GM04503 (cell line): ENCODE measurements around the gene METTL3.
A peak's percentile ranks its signal among the peaks of the same experiment; 100 is the strongest.
"Not testable (repeated sequence)": the region's sequence is repeated elsewhere in the genome, so short reads cannot be mapped to it uniquely, and the experiment has no call there.

Experiments
- DNase-seq: peaks from one replicate; pipeline ENCODE4 v3.0.0-alpha.2; 2012; ENCODE audit warnings: low read depth

METTL3 gene

DNA sequence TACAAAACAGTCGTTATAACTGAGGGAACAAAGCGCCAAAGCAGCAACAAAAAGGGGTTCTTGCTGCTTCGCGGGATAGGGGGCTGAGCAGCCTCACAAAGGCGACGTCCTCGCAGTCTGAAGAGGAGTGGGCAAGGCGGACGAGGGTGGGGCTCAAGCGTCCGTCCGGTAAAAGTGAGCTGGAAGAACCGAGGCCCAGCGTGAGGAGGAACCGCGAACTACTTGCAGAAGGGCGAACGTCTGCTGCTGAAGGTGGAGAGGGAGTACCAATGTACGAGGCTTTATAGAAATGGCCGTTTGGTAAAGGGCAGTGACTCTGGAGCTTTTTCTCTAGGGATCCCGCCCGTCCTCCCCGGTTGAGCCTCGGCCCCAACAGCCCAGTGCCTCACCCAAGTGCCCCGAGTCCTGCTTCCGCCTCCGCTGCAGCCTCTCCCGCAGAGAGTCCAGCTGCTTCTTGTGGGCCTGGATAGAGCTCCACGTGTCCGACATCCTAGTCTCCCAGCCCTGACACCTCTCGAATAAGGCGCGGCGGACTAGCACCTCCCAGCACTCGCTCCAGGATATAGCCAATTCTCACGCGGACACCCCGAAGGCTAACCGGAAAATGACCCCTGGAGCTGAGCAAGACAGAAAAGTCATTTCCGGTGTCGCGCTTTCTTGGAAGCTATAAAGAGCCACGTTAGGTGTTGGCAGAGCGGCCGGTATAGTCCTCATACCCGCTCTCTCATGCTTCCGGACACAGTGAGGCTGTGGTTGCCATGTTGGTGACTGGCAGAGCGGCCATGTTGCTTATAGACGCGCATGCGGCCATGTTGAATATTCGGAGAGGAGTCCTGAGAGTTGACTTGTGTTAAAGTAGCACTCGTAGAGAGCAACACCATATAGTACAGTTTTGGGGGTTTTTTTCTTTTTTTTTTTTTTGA lies at the start of gene METTL3:
TSS of gene METTL3 (minus strand) at position 606 of the 923 bp plus-strand sequence. CDS start at position 489, 117 bp downstream.
- peak; percentile 99 for DNase-seq

GRCh38 chr14:21558703-21559170 lies 47.6 kb upstream of the METTL3 start:
- no peak for DNase-seq

DNA sequence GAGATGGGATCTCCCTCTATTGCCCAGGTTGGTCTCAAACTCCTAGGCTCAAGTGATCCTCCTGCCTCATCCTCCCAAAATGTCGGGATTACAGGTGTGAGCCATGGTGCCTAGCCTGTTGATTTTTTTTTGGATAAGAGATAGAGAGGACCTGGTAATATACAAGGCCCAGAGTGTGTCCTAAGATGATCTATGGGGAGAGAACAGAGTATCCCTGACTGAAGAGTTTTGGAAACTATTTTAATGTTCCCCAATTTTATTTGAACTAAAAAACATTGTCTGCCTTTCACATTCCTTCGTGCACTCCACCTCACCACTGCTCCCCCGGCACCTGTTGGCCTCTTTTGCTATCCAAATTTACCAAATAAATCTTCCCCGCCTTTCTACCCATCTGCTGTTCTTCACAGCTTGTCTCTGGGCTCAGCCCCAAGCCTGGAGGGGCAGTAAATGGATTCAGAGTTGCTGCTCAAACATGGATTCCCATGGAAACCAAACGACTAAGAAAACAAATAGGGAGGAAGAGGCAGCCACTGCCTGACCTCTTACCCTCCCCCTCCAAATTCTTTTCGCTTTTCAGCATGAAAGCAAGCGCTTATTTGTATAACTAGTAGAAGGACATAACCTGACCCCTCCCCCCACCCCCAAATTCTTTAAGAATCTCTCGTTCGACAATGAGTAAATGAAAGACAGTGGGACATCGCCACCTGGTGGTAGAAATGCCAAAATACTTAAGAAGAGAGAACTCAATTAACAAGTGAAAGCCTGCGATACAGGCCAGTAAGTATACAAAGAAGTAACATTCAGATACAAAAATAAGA lies 46.2 kb upstream of the METTL3 start:
- DNase-seq = peak; percentile 37

- DNase-seq = no peak
Measured at GRCh38 chr14:21556378-21557083, 45.4 kb upstream of the METTL3 start.

GRCh38 chr14:21553266-21553665 lies 42.1 kb upstream of the METTL3 start:
- DNase-seq = no peak

GRCh38 chr14:21544588-21544987 lies 33.4 kb upstream of the METTL3 start:
- DNase-seq = not testable (repeated sequence)

DNA sequence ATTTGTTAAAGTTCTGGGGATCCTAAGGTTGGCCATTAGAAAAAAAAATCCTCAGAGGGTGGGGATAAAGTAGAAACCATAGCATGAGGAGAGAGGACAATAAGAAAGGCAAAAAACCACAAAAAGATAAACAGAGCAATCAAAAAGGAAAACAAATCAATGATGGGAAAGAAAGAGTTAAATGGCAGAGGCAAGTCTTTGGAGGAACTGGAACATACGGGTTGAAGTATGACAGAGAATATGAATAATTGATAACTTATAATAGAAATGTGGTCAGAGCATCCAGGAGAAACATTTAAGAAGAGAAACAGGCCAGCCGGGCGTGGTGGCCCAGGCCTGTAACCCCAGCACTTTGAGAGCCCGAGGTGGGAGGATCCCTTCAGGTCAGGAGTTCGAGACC lies 32.8 kb upstream of the METTL3 start:
- no peak for DNase-seq

- DNase-seq = no peak
Measured at GRCh38 chr14:21543521-21543960, 32.4 kb upstream of the METTL3 start.

DNA sequence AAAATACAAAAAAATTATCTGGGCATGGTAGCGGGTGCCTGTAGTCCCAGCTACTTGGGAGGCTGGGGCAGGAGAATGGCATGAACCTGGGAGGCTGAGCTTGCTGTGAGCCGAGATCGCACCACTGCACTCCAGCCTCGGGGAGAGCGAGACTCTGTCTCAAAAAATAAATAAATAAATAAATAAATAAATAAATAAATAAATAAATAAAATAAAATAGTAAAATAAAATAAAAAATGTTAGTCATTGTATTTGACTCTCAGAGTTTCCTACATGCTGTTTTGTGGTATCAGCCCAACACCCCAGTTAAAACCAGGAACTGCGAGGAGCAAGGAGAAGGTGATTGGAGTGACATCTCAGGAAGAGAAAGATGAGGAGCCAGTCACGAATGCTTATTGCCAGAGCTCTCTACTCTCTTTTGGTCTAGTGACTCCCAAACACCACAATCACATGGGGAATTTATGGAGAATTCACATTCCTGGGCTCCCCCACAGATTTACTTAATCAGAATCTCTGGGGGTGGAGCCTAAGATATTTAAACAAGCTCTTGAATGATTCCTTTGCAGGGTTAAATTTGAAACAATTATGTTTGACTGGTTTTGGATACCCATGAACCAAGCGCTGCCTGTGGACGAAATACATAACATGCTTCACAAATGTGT lies 30.4 kb upstream of the METTL3 start:
- no peak for DNase-seq

GRCh38 chr14:21539189-21539940 lies 28.2 kb upstream of the METTL3 start:
- no peak for DNase-seq

GRCh38 chr14:21537090-21537424 lies 25.9 kb upstream of the METTL3 start:
- no peak for DNase-seq

DNA sequence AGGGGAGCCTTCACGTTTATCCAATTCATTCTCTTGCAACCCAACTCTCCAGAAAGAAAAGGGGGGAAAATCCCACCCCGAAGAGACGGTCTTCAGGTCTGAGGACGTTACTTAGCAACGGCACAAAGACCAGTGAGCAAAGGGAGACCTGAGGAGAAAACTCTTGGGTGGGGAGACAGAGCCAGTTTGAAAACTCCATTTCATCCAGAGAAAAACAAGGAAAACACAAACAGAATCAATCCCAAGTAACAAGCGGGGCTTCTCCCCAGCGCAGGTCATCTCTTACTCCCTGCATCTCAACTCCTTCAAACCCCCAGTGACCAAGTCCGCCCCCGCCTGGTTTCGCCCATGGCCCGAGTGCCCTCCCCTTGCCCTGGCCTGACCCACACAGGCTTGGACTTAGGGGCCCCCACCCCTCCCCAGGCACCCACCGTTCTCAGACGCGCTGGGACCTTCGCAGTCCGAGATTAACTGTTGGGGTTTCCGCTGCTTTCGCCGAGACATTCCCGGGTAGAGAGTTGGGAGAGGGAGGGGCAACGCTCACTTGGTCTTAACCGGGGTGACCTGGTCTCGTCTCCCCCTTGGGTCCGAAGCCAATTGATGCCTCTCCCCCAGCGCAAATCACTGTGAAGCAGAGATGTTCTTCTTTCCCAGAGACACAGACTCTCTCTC lies 25.4 kb upstream of the METTL3 start:
- no peak for DNase-seq

DNA sequence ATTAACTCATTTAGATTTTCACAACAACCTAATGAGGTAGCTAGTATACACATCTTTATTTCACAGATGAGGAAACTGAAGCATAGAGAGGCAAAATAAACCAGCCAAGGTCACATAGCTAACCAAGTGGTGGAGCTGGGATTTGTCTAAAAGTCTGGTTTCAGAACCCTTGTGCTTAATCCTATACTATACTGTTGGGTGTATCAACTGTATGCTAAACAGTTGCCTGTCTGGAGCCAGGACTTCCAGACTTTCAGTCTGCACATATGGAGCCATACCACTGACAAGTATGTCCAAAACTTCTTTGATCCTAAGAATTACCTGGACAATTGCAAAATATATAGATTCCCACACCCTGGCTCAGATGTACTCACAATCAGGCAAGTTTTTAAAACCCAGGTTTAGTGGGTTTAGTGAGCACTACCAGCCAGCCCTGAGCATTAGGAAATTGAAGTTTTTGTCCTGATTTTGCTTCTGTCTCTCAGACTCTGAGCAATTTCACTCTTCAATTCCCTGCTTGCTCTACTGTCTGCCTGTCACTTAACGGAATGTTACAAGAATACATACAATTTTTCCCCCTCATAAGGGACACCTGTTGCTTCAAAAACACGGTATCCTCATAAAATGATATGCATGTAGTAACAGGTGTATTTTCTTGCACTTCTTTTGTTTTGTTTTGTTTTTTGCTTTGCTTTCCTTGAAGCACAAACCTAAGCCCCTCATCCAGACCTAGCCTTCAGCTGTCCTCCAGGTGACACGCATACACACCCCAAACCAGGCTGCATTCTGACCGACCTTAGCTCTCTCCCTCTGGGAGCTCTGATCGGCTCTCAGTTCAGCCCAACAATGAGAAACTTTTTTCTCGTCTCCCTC lies 24.6 kb upstream of the METTL3 start:
- no peak for DNase-seq

DNA sequence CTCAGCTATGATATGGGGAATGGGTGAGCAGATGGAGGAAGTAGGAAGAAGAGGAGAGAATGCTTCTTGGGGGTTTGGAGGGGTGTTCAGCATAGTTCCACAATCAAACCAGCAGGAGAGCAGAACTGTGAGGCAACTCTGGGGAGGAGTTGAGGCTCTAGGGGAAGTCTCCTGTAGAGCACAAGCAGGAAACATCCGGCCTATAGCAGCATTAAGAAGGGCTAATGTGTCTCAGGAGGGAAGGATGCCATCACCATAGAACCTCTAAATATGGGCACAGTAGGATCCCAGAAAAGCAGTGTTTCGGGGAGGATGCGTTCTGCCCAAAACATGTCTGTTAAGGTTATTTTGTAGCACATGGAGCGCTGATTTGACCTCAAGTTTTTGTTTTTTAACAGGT lies 23.4 kb upstream of the METTL3 start:
- no peak for DNase-seq

DNA sequence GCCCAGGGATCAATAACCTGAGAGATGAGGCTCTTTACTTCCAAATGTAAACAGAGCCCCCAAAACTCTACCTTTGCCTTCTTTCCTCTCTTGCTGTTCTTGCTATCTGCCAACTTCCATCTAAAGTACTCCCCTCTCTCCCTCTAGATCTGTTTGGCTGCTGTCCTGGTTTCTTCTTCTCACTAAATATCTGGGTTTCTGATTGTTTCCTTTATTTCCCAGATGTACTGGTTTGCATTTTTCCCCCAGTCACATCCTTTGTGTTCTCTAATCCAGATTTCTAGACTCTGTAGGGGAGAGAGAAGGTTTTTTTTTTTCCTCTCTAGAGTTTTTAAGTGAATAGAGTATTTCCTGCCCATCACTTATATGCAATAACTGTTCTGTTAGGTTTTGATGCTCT lies 22.2 kb upstream of the METTL3 start:
- no peak for DNase-seq

GRCh38 chr14:21529515-21529914 lies 18.4 kb upstream of the METTL3 start:
- no peak for DNase-seq

- DNase-seq = no peak
Measured at GRCh38 chr14:21528381-21529348, 17.5 kb upstream of the METTL3 start.

GRCh38 chr14:21527318-21527679 lies 16.2 kb upstream of the METTL3 start:
- DNase-seq = no peak
